ENCODE measurements around the gene CHPF.

Gene CHPF

GRCh38 chr2:219512524-219513216 lies 30.9 kb downstream of the CHPF start:
- DNase-seq (ENCODE audit: low read depth): no peak

GRCh38 chr2:219511547-219512325 lies 31.9 kb downstream of the CHPF start:
- DNase-seq (ENCODE audit: low read depth): no peak

GRCh38 chr2:219510512-219511135 lies 33.0 kb downstream of the CHPF start:
- DNase-seq (ENCODE audit: low read depth): no peak

- no peak for DNase-seq (ENCODE audit: low read depth)
These were observed 33.7 kb downstream of the CHPF start for GRCh38 chr2:219509780-219510511.

- no peak for DNase-seq (ENCODE audit: low read depth)
These were observed 34.4 kb downstream of the CHPF start for GRCh38 chr2:219508971-219509779.

GRCh38 chr2:219508444-219508734 lies 35.2 kb downstream of the CHPF start:
- DNase-seq (ENCODE audit: low read depth): no peak

- no peak for DNase-seq (ENCODE audit: low read depth)
These were observed 35.8 kb downstream of the CHPF start for GRCh38 chr2:219507581-219508443.

GRCh38 chr2:219506802-219507526 lies 36.6 kb downstream of the CHPF start:
- no peak for DNase-seq (ENCODE audit: low read depth)

- DNase-seq (ENCODE audit: low read depth): no peak
These were observed 37.3 kb downstream of the CHPF start for GRCh38 chr2:219506153-219506801.

GRCh38 chr2:219505585-219505984 lies 38.0 kb downstream of the CHPF start:
- no peak for DNase-seq (ENCODE audit: low read depth)

GRCh38 chr2:219502618-219503017 lies 41.0 kb downstream of the CHPF start:
- DNase-seq (ENCODE audit: low read depth): no peak

GRCh38 chr2:219501849-219502248 lies 41.8 kb downstream of the CHPF start:
- DNase-seq (ENCODE audit: low read depth): no peak

- no peak for DNase-seq (ENCODE audit: low read depth)
These were observed 43.5 kb downstream of the CHPF start for GRCh38 chr2:219500135-219500534.

- DNase-seq (ENCODE audit: low read depth): no peak
These were observed 44.1 kb downstream of the CHPF start for GRCh38 chr2:219499555-219499954.

- no peak for DNase-seq (ENCODE audit: low read depth)
These were observed 44.6 kb downstream of the CHPF start for GRCh38 chr2:219499058-219499307.

GRCh38 chr2:219498280-219499057 lies 45.1 kb downstream of the CHPF start, which contains the start of gene GMPPA:
Gene GMPPA (plus strand): TSS chr2:219498891. CDS start chr2:219499976, 1,085 bp downstream.
- DNase-seq (ENCODE audit: low read depth): peak; percentile 96

GRCh38 chr2:219497495-219498279 lies 45.9 kb downstream of the CHPF start:
- peak; percentile 34 for DNase-seq (ENCODE audit: low read depth)

- DNase-seq (ENCODE audit: low read depth): no peak
These were observed 46.6 kb downstream of the CHPF start for GRCh38 chr2:219496825-219497494.
